Measurements from ENCODE around the gene CCL28.
"Not testable (repeated sequence)": the region's sequence is repeated elsewhere in the genome, so short reads cannot be mapped to it uniquely, and the experiment has no call there.

The CCL28 gene
- 9.8 to 11.0 (median 10.9) reads per million in 3 donors for total RNA-seq

- DNase-seq: no peak
- no peak within 1 kb of the TSS for H3K27ac ChIP-seq (ENCODE audit: insufficient read depth, low read length, poor library complexity, severe bottlenecking)
- no peaks in the 10 kb centered on the region for H3K36me3 ChIP-seq (ENCODE audit: control insufficient read depth, insufficient read depth, low read length)
- no peaks in the 10 kb centered on the region for H3K4me1 ChIP-seq (ENCODE audit: control insufficient read depth, insufficient read depth, low read length, poor library complexity, severe bottlenecking)
- H3K9me3 ChIP-seq (ENCODE audit: control insufficient read depth, low read length): no peaks in the 10 kb centered on the region
- no peak within 1 kb of the TSS for H3K4me3 ChIP-seq (ENCODE audit: insufficient read depth, low read depth, low read length, poor library complexity, severe bottlenecking)
- H3K27me3 ChIP-seq (replicated peaks; ENCODE audit: control insufficient read depth, insufficient read depth, low read length, poor library complexity, severe bottlenecking): no peaks in the 10 kb centered on the region
These were observed at the start of gene CCL28 for GRCh38 chr5:43412156-43412555. Gene CCL28, minus strand, starts transcription at chr5:43412391. Its CDS starts 75 bp downstream, at chr5:43412316.

GRCh38 chr5:43461066-43461465, 48.9 kb upstream of the CCL28 start:
- Histone ChIP-seq H3K27me3 (replicated peaks; ENCODE audit: control insufficient read depth, insufficient read depth, low read length, poor library complexity, severe bottlenecking) (no peaks in the 10 kb centered on the region), H3K9me3 (ENCODE audit: control insufficient read depth, low read length) (no peaks in the 10 kb centered on the region), H3K4me3 (ENCODE audit: insufficient read depth, low read depth, low read length, poor library complexity, severe bottlenecking) (no peak overlapping the region), H3K27ac (ENCODE audit: insufficient read depth, low read length, poor library complexity, severe bottlenecking) (no peak overlapping the region), H3K4me1 (ENCODE audit: control insufficient read depth, insufficient read depth, low read length, poor library complexity, severe bottlenecking) (no peaks in the 10 kb centered on the region), H3K36me3 (ENCODE audit: control insufficient read depth, insufficient read depth, low read length) (no peaks in the 10 kb centered on the region)
- no peak for DNase-seq

GRCh38 chr5:43456556-43456955, 44.4 kb upstream of the CCL28 start:
- no peaks in the 10 kb centered on the region for H3K36me3 ChIP-seq (ENCODE audit: control insufficient read depth, insufficient read depth, low read length)
- no peak for DNase-seq
- H3K4me3 ChIP-seq (ENCODE audit: insufficient read depth, low read depth, low read length, poor library complexity, severe bottlenecking): no peak overlapping the region
- H3K4me1 ChIP-seq (ENCODE audit: control insufficient read depth, insufficient read depth, low read length, poor library complexity, severe bottlenecking): no peaks in the 10 kb centered on the region
- no peaks in the 10 kb centered on the region for H3K27me3 ChIP-seq (replicated peaks; ENCODE audit: control insufficient read depth, insufficient read depth, low read length, poor library complexity, severe bottlenecking)
- H3K9me3 ChIP-seq (ENCODE audit: control insufficient read depth, low read length): no peaks in the 10 kb centered on the region
- H3K27ac ChIP-seq (ENCODE audit: insufficient read depth, low read length, poor library complexity, severe bottlenecking): no peak overlapping the region

- not testable (repeated sequence) for H3K9me3 ChIP-seq (ENCODE audit: control insufficient read depth, low read length); H3K27me3 ChIP-seq (replicated peaks; ENCODE audit: control insufficient read depth, insufficient read depth, low read length, poor library complexity, severe bottlenecking); H3K4me1 ChIP-seq (ENCODE audit: control insufficient read depth, insufficient read depth, low read length, poor library complexity, severe bottlenecking); H3K4me3 ChIP-seq (ENCODE audit: insufficient read depth, low read depth, low read length, poor library complexity, severe bottlenecking); H3K27ac ChIP-seq (ENCODE audit: insufficient read depth, low read length, poor library complexity, severe bottlenecking); DNase-seq; H3K36me3 ChIP-seq (ENCODE audit: control insufficient read depth, insufficient read depth, low read length)
These were observed 29.4 kb upstream of the CCL28 start for GRCh38 chr5:43441575-43441974.

GRCh38 chr5:43437062-43437660, 25.0 kb upstream of the CCL28 start:
- Histone ChIP-seq H3K4me1 (ENCODE audit: control insufficient read depth, insufficient read depth, low read length, poor library complexity, severe bottlenecking) (no peaks in the 10 kb centered on the region), H3K27ac (ENCODE audit: insufficient read depth, low read length, poor library complexity, severe bottlenecking) (no peak overlapping the region), H3K36me3 (ENCODE audit: control insufficient read depth, insufficient read depth, low read length) (no peaks in the 10 kb centered on the region), H3K27me3 (replicated peaks; ENCODE audit: control insufficient read depth, insufficient read depth, low read length, poor library complexity, severe bottlenecking) (no peaks in the 10 kb centered on the region), H3K9me3 (ENCODE audit: control insufficient read depth, low read length) (peaks cover 7% of the 10 kb centered on the region), H3K4me3 (ENCODE audit: insufficient read depth, low read depth, low read length, poor library complexity, severe bottlenecking) (no peak overlapping the region)
- no peak for DNase-seq

- Histone ChIP-seq H3K4me3 (ENCODE audit: insufficient read depth, low read depth, low read length, poor library complexity, severe bottlenecking) (no peak overlapping the region), H3K27ac (ENCODE audit: insufficient read depth, low read length, poor library complexity, severe bottlenecking) (no peak overlapping the region), H3K27me3 (replicated peaks; ENCODE audit: control insufficient read depth, insufficient read depth, low read length, poor library complexity, severe bottlenecking) (no peaks in the 10 kb centered on the region)
These were observed 21.2 kb upstream of the CCL28 start for GRCh38 chr5:43433382-43433781.

GRCh38 chr5:43432486-43433375, 20.5 kb upstream of the CCL28 start:
- no peak for DNase-seq
- no peaks in the 10 kb centered on the region for H3K36me3 ChIP-seq (ENCODE audit: control insufficient read depth, insufficient read depth, low read length)
- no peaks in the 10 kb centered on the region for H3K27me3 ChIP-seq (replicated peaks; ENCODE audit: control insufficient read depth, insufficient read depth, low read length, poor library complexity, severe bottlenecking)
- no peaks in the 10 kb centered on the region for H3K4me1 ChIP-seq (ENCODE audit: control insufficient read depth, insufficient read depth, low read length, poor library complexity, severe bottlenecking)
- H3K27ac ChIP-seq (ENCODE audit: insufficient read depth, low read length, poor library complexity, severe bottlenecking): no peak overlapping the region
- no peak overlapping the region for H3K4me3 ChIP-seq (ENCODE audit: insufficient read depth, low read depth, low read length, poor library complexity, severe bottlenecking)
- peaks cover under 1% of the 10 kb centered on the region for H3K9me3 ChIP-seq (ENCODE audit: control insufficient read depth, low read length)

More at GRCh38 chr5:43433382-43433781, 21.2 kb upstream of the CCL28 start:
- Histone ChIP-seq H3K4me1 (ENCODE audit: control insufficient read depth, insufficient read depth, low read length, poor library complexity, severe bottlenecking) (no peaks in the 10 kb centered on the region), H3K36me3 (ENCODE audit: control insufficient read depth, insufficient read depth, low read length) (no peaks in the 10 kb centered on the region), H3K9me3 (ENCODE audit: control insufficient read depth, low read length) (peaks cover 7% of the 10 kb centered on the region)
- DNase-seq: no peak

- H3K9me3 ChIP-seq (ENCODE audit: control insufficient read depth, low read length): no peaks in the 10 kb centered on the region
- no peaks in the 10 kb centered on the region for H3K4me1 ChIP-seq (ENCODE audit: control insufficient read depth, insufficient read depth, low read length, poor library complexity, severe bottlenecking)
- no peak overlapping the region for H3K4me3 ChIP-seq (ENCODE audit: insufficient read depth, low read depth, low read length, poor library complexity, severe bottlenecking)
- H3K27ac ChIP-seq (ENCODE audit: insufficient read depth, low read length, poor library complexity, severe bottlenecking): no peak overlapping the region
- no peak for DNase-seq
- H3K36me3 ChIP-seq (ENCODE audit: control insufficient read depth, insufficient read depth, low read length): no peaks in the 10 kb centered on the region
- no peaks in the 10 kb centered on the region for H3K27me3 ChIP-seq (replicated peaks; ENCODE audit: control insufficient read depth, insufficient read depth, low read length, poor library complexity, severe bottlenecking)
These were observed 17.5 kb upstream of the CCL28 start for GRCh38 chr5:43429706-43430105.

- Histone ChIP-seq H3K9me3 (ENCODE audit: control insufficient read depth, low read length) (no peaks in the 10 kb centered on the region), H3K27me3 (replicated peaks; ENCODE audit: control insufficient read depth, insufficient read depth, low read length, poor library complexity, severe bottlenecking) (no peaks in the 10 kb centered on the region), H3K4me3 (ENCODE audit: insufficient read depth, low read depth, low read length, poor library complexity, severe bottlenecking) (no peak overlapping the region), H3K4me1 (ENCODE audit: control insufficient read depth, insufficient read depth, low read length, poor library complexity, severe bottlenecking) (no peaks in the 10 kb centered on the region), H3K36me3 (ENCODE audit: control insufficient read depth, insufficient read depth, low read length) (no peaks in the 10 kb centered on the region), H3K27ac (ENCODE audit: insufficient read depth, low read length, poor library complexity, severe bottlenecking) (no peak overlapping the region)
- DNase-seq: no peak
These were observed 16.8 kb upstream of the CCL28 start for GRCh38 chr5:43429016-43429415.

GRCh38 chr5:43427306-43427705, 15.1 kb upstream of the CCL28 start:
- Histone ChIP-seq H3K27ac (ENCODE audit: insufficient read depth, low read length, poor library complexity, severe bottlenecking) (no peak overlapping the region), H3K9me3 (ENCODE audit: control insufficient read depth, low read length) (no peaks in the 10 kb centered on the region), H3K4me1 (ENCODE audit: control insufficient read depth, insufficient read depth, low read length, poor library complexity, severe bottlenecking) (no peaks in the 10 kb centered on the region), H3K36me3 (ENCODE audit: control insufficient read depth, insufficient read depth, low read length) (no peaks in the 10 kb centered on the region), H3K27me3 (replicated peaks; ENCODE audit: control insufficient read depth, insufficient read depth, low read length, poor library complexity, severe bottlenecking) (no peaks in the 10 kb centered on the region), H3K4me3 (ENCODE audit: insufficient read depth, low read depth, low read length, poor library complexity, severe bottlenecking) (no peak overlapping the region)
- no peak for DNase-seq

All from effector memory CD4-positive, alpha-beta T cell (primary cell).